ENCODE measurements around the gene RNF13.
"Not testable (repeated sequence)": the region's sequence is repeated elsewhere in the genome, so short reads cannot be mapped to it uniquely, and the experiment has no call there.

RNF13 gene

DNA sequence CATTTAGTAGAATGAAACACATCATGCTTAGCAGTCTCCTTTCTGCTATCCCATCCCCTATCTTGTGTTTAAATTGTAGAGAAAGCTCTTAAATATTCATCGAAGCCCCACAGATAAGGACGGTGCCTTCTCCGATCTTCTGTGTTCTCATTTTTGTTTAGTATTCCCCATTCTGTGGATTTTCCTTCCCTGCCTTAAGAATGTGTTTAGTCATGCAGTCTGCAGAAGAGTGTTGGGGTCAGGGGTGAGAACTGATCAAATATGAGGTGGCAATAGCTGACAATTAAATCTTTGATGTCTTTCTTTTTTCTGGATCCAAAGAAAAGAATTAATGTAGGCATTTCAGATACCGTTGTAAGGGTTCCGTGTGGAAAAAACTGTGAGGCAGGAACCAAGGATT is 11.4 kb upstream of the RNF13 start:
- DNase-seq, result no peak

GRCh38 chr3:149806171-149806778 is 6.7 kb upstream of the RNF13 start:
- DNase-seq, result no peak

DNA sequence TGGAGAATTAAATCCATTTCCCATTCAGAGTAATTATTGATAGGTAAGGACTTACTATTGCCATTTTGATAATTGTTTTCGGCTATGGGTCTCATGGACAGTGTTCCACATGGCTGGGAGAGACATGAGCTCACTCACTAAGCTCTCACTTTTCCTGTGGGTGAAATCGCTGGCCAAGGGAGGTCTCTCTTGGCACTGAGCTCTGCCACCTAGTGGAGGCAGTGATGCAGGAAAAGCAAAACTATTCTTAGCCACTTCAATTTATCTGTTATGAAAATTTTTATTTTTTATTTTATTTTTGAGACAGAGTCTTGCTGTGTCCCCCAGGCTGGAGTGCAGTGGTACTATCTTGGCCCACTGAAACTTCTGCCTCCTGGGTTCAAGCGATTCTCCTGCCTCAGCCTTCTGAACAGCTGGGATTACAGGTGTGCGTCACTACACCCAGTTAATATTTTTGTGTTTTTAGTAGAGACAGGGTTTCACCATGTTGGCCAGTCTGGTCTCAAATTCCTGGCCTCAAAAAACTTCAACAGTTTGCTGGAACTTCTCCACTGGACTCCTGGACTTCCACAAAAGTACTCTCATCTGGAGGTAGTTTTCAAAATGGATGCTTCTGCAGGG is 4.7 kb upstream of the RNF13 start:
- peak; percentile 78 to 87 for DNase-seq

DNA sequence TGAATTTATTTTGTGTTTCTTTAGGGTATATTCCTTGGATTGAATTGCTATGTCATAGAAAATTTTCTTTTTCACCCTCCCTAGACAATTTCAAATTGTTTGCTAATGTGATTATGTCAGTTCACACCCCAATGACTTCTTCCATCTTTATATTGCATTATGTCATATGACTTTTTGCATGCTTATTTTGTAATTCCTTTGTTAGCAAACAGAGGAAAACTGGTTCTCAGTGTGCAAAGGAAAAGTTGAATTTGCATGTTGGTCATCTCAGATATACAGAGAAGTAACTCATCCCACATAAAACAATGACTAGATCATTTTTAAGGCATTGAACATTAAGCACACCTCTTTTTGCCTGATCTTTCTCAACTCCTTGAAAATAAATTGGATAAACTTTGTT is 3.3 kb upstream of the RNF13 start:
- DNase-seq, result peak; percentile 90 to 99

- no peak for DNase-seq
Observed at GRCh38 chr3:149810846-149811245, 2.2 kb upstream of the RNF13 start.

GRCh38 chr3:149812165-149812605 is 830 bp upstream of the RNF13 start:
- DNase-seq, result peak in 1 of 2 donors; percentile 42

GRCh38 chr3:149813367-149814281 is 609 bp downstream of the RNF13 start:
- peak; percentile 76 to 82 for DNase-seq

- DNase-seq, result peak; percentile 85 to 89
Observed at GRCh38 chr3:149815321-149815720, 2.3 kb downstream of the RNF13 start.

- DNase-seq, result no peak
Observed at GRCh38 chr3:149815728-149816127, 2.7 kb downstream of the RNF13 start.

DNA sequence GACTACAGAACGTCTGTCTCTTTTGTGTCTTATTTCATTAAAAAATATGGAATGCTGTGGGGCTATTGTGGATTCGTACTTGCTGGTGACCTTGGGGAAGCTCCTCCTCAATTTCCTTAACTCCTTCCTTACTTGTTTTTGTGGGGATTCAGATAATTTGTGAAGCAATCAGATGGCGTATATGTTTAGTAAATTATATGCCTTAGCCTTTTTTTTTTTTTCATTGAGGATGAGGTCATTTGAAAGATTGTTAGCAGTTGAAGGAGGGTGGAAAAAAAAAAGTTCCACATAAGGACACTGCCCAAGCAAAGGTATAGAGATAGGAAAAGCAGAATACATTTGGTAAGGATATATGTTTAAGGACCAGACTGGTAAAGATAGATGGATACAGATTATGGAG is 3.3 kb downstream of the RNF13 start:
- peak; percentile 43 to 55 for DNase-seq

GRCh38 chr3:149816986-149817385 is 4.0 kb downstream of the RNF13 start:
- DNase-seq, result peak; percentile 95 to 96

- no peak for DNase-seq
Observed at GRCh38 chr3:149819432-149819831, 6.4 kb downstream of the RNF13 start.

GRCh38 chr3:149820183-149820582 is 7.2 kb downstream of the RNF13 start:
- no peak for DNase-seq

- no peak for DNase-seq
Observed at GRCh38 chr3:149826636-149827035, 13.6 kb downstream of the RNF13 start.

- no peak for DNase-seq
Observed at GRCh38 chr3:149828390-149828789, 15.4 kb downstream of the RNF13 start.

DNA sequence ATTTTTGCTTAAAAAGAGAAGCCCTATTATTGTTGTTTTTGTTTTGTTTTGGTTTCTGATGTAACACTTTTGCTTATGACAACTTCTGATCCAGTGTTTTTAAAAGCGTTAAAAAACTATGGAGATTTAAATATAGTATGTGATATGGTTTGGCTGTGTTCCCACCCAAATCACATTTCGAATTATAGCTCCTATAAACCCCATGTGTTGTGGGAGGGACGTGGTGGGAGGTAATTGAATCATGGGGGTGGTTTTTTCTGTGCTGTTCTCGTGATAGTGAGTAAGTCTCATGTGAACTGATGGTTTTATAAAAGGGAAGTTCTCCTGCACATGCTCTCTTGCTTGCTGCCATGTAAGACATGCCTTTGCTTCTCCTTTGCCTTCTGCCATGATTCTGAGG is 16.6 kb downstream of the RNF13 start:
- peak; percentile 58 to 63 for DNase-seq

DNA sequence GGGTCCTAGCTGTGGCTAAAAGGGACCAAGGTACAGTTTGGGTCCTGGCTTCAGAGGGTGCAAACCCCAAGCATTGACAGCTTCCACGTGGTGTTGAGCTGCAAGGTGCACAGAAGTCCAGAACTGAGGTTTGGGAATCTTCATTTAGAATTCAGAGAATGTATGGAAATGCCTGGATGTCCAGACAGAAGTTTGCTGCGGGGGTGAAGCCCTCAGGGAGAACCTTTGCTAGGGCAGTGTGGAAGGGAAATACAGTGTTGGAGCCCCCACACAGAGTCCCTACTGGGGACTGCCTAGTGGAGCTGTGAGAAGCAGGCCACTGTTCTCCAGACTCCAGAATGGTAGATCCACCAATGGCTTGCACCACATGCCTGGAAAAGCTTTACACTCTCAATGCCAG is 17.9 kb downstream of the RNF13 start:
- DNase-seq, result no peak

- DNase-seq, result no peak
Observed at GRCh38 chr3:149831321-149831720, 18.3 kb downstream of the RNF13 start.

GRCh38 chr3:149832086-149832485 is 19.1 kb downstream of the RNF13 start:
- DNase-seq, result no peak

- DNase-seq, result no peak
Observed at GRCh38 chr3:149833241-149833640, 20.2 kb downstream of the RNF13 start.

- DNase-seq, result not testable (repeated sequence)
Observed at GRCh38 chr3:149838491-149838890, 25.5 kb downstream of the RNF13 start.

- DNase-seq, result not testable (repeated sequence)
Observed at GRCh38 chr3:149839469-149839868, 26.5 kb downstream of the RNF13 start.

DNA sequence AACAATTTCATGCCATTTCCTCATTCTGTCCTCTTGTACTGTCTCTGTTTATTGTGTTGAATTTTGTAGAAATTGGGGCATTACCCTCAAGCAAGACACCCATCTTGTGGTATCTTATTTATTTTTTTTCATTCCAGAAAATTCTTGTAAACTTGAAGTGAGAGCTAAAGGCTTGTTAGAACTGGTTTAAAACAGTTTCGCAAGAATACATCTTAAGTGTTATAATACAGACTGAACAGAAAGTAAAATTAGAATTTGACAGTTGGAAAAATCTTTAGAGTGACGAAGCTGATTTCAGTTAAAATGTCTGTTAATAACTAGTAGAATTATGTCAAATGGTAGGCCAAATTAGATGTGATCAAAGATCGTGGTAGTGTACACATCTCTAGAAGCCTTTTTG is 26.9 kb downstream of the RNF13 start:
- DNase-seq, result no peak

GRCh38 chr3:149843502-149843901 is 30.5 kb downstream of the RNF13 start:
- no peak for DNase-seq

All from inflammatory macrophage treated with lipopolysaccharide for 1 hour (primary cell).